Loucy (cell line): ENCODE data around the gene MYD88.

Experiments
- H2AFZ ChIP-seq: fragments of 200-600 bp; sonication (generic); 2 replicates; pipeline ENCODE4 v1.6.0; 2016; ENCODE audit warnings: antibody characterized with exemption, mild to moderate bottlenecking, low read length, moderate library complexity
- H3F3A ChIP-seq: fragments of 200-600 bp; 2 replicates; pipeline ENCODE4 v1.6.0; 2016; ENCODE audit warnings: antibody characterized with exemption, low read depth, mild to moderate bottlenecking
- H3K27me3 ChIP-seq: fragments of 200-600 bp; sonication (generic); 2 replicates; pipeline ENCODE4 v1.6.1; 2014; ENCODE audit warnings: low read length, mild to moderate bottlenecking; ENCODE audit not compliant: insufficient read depth, poor library complexity, severe bottlenecking
- H3K36me3 ChIP-seq: fragments of 200-600 bp; sonication (generic); 2 replicates; pipeline ENCODE4 v1.6.1; 2016; ENCODE audit warnings: low read length; ENCODE audit not compliant: insufficient read depth
- H3K4me1 ChIP-seq: fragments of 200-600 bp; sonication (generic); 2 replicates; pipeline ENCODE4 v1.5.1; 2014; ENCODE audit warnings: low read length, mild to moderate bottlenecking; ENCODE audit not compliant: insufficient read depth, poor library complexity, severe bottlenecking
- H3K4me2 ChIP-seq: fragments of 200-600 bp; sonication (generic); 2 replicates; pipeline ENCODE4 v1.6.0; 2014; ENCODE audit warnings: antibody characterized with exemption, low read length, low read depth, mild to moderate bottlenecking; ENCODE audit not compliant: poor library complexity, severe bottlenecking
- H3K4me3 ChIP-seq: fragments of 200-600 bp; sonication (generic); 2 replicates; pipeline ENCODE4 v1.5.1; 2014; ENCODE audit warnings: low read length, mild to moderate bottlenecking, mixed read lengths; ENCODE audit not compliant: poor library complexity, severe bottlenecking
- H3K79me2 ChIP-seq: fragments of 200-600 bp; sonication (generic); 2 replicates; pipeline ENCODE4 v1.6.1; 2014; ENCODE audit warnings: low read length; ENCODE audit not compliant: insufficient read depth
- H3K9ac ChIP-seq: fragments of 200-600 bp; sonication (generic); 2 replicates; pipeline ENCODE4 v1.6.0; 2014; ENCODE audit warnings: mild to moderate bottlenecking, low read depth, low read length, moderate library complexity; ENCODE audit not compliant: poor library complexity, severe bottlenecking
- H3K9me2 ChIP-seq: fragments of 200-600 bp; sonication (generic); replicated peaks from 2 replicates; pipeline ENCODE4 v1.6.1; 2016; ENCODE audit warnings: low read depth, low read length, mixed read lengths
- H3K9me3 ChIP-seq: fragments of 200-600 bp; sonication (generic); 2 replicates; pipeline ENCODE4 v1.6.1; 2014; ENCODE audit warnings: mild to moderate bottlenecking, antibody characterized with exemption, low read length, low read depth; ENCODE audit not compliant: insufficient read depth
- H4K20me1 ChIP-seq: fragments of 200-600 bp; sonication (generic); 2 replicates; pipeline ENCODE4 v1.6.0; 2014; ENCODE audit warnings: antibody characterized with exemption, low read length, mild to moderate bottlenecking; ENCODE audit not compliant: insufficient read depth, poor library complexity, severe bottlenecking
- CTCF ChIP-seq: fragments of 200-600 bp; sonication (generic); conservative IDR thresholded peaks from 2 replicates; pipeline ENCODE4 v1.5.1; 2014; ENCODE audit warnings: mild to moderate bottlenecking, antibody characterized with exemption, low read length
- EZH2phosphoT487 ChIP-seq: fragments of 200-600 bp; IDR thresholded peaks from 2 replicates; pipeline ENCODE4 v1.6.1; 2018; ENCODE audit warnings: antibody characterized with exemption, mild to moderate bottlenecking, moderate library complexity, borderline replicate concordance

MYD88 gene

DNA sequence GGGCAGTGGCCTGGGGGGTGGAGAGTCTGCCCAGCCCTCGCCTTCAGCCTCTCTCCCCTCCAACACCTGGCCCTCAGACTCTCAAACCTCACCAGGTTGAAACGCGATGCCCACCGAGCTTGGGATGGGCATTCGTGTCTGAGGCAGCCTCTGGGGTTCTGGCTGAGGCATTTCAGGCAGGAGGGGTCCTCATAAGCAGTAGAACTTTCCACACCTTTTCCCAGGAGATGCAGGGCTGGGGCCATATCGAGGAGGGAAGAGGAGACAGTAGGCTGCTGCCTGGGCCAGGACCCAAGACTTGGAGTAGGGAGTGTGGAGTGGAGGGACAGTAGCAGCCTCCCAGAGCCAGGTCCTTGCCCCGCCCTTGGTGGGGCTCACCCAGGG lies 26.1 kb upstream of the MYD88 start:
- Histone ChIP-seq H3K36me3 (no peaks in the 10 kb centered on the region), H4K20me1 (no peaks in the 10 kb centered on the region), H3K4me2 (no peak overlapping the region), H3K9ac (no peak overlapping the region), H3K4me1 (no peaks in the 10 kb centered on the region), H3F3A (no peaks in the 10 kb centered on the region), H3K4me3 (no peak overlapping the region), H3K9me2 (no peaks in the 10 kb centered on the region), H2AFZ (no peak overlapping the region), H3K79me2 (no peaks in the 10 kb centered on the region), H3K27me3 (no peaks in the 10 kb centered on the region), H3K9me3 (no peaks in the 10 kb centered on the region)
- TF ChIP-seq CTCF (no peak), EZH2phosphoT487 (no peak)

DNA sequence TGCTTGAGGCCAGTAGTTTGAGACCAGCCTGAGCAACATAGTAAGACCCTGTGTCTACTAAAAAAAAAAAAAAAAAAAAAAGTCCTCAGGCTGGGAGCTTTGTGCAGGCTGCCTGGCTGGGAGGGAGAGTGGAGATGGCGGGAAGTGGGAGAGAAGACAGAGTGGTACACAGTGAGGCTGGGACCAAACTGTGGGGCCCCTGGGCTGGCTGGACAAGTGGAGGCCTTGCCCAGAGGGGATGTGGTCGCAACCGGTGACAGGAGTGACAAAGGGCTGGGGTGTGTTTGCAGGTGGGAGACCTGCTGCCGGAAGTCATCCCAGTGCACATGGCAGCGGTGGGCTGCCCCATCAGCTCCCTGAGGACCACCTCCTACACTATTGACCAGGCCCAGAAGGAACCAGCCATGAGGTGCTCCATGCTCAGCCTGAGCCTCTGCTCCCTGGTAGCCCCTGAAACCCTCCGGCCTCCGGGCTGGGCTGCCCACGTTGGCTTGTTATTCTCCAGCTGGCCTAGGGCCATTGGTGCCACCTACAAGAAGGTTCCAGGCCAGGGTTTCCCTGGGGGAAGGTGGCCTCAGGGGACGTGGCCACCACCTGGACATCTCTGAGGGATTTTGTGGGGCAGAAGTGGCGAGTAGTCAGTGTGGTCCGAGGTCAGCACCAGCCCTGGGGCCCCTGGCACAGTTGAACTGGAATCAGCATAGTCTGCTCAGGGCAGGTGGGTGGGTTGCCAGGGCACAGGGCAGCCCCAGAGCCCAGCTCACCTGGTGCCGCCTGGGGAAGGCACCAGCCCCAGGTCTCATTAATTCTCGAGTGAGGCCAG lies 24.2 kb upstream of the MYD88 start:
- Histone ChIP-seq H3K9me3 (no peaks in the 10 kb centered on the region), H2AFZ (no peak overlapping the region), H3K4me1 (no peaks in the 10 kb centered on the region), H3F3A (no peaks in the 10 kb centered on the region), H3K9ac (no peak overlapping the region), H3K36me3 (no peaks in the 10 kb centered on the region), H3K27me3 (no peaks in the 10 kb centered on the region), H4K20me1 (no peaks in the 10 kb centered on the region), H3K4me2 (no peak overlapping the region), H3K4me3 (no peak overlapping the region), H3K79me2 (no peaks in the 10 kb centered on the region), H3K9me2 (no peaks in the 10 kb centered on the region)
- TF ChIP-seq EZH2phosphoT487, result no peak
- no peak for TF ChIP-seq CTCF

DNA sequence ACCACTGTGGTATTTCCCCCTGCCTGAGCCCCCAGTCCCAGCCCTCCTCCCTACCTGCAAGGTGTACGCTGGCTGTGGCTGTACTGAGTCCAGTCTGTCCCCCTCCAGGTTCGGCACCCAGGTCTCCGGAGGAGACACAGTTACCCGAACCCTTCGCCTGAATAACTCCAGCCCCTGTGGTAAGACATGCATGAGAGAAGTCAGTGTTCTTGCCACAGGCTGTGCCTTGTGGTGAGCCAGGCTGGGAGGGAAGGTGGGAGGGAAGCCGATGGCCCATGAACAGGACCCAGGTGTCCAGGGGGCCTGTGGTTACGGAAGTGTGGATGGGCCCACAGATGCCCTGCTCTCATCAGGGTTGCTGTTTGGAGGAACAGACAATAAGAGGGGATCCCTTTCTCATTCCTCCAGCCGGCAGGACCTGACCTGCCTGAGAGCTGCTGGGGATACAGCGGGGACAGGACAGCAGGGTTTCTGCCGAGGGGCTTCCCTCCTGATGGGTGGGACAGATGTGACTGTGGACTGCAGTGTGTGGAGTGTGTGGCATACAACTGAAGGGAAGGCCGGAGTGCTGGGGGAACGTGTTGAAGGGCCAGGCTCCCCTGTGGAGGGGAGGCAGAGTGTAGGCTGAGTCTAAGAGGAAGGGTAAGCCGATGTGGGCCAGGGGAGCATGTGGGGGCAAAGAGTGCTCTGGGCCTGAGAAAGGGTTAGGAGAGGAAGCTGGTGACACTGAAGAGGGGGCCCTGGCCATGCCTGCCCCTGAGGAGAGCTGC lies 23.4 kb upstream of the MYD88 start:
- Histone ChIP-seq H2AFZ (no peak overlapping the region), H3K79me2 (no peaks in the 10 kb centered on the region), H3K36me3 (no peaks in the 10 kb centered on the region; the same call in 1 of the 2 replicates), H3K4me1 (no peaks in the 10 kb centered on the region), H3K9me2 (no peaks in the 10 kb centered on the region), H3K4me3 (no peak overlapping the region), H3K9ac (no peak overlapping the region), H4K20me1 (no peaks in the 10 kb centered on the region), H3K27me3 (no peaks in the 10 kb centered on the region), H3K4me2 (no peak overlapping the region), H3F3A (no peaks in the 10 kb centered on the region), H3K9me3 (no peaks in the 10 kb centered on the region)
- TF ChIP-seq EZH2phosphoT487 (no peak), CTCF (no peak)
